Natural killer cell treated with Interleukin-12 subunit alpha and Interleukin-12 subunit beta and Interleukin-15 and Interleukin-18, amount 100 ng/mL, for 72 hours (primary cell): ENCODE data around the gene SLC35A2. TPM values are rescaled to one million over a fixed set of nuclear protein-coding genes. Genes with fewer than 3 reads are reported as not detected.

Source experiments
- ATAC-seq, 2 donors: fragments of 150-1000 bp; cut with Tn5 transposase in 1 of 2; sonication (Bioruptor Pico), chemical (Tn5 transposase) in 1 of 2; 2 replicates each; pipeline ENCODE4 v1.10.0; 2021
- DNase-seq: peaks from one replicate; pipeline ENCODE4 v3.0.0; 2022; ENCODE audit warnings: low spot score
- H3K27ac Mint-ChIP-seq, 2 donors: 1 replicate in 1 of 2; 2 replicates in 1 of 2; pipeline ENCODE4 v1.8.0; 2022; ENCODE audit warnings: mixed read lengths in 2 of 2, mild to moderate bottlenecking in 1 of 2, moderate library complexity in 1 of 2
- H3K27me3 Mint-ChIP-seq, 2 donors: 1 replicate in 1 of 2; 2 replicates in 1 of 2; pipeline ENCODE4 v1.8.0; 2022; ENCODE audit warnings: mixed read lengths in 2 of 2
- H3K36me3 Mint-ChIP-seq: one replicate; pipeline ENCODE4 v1.8.0; 2022; ENCODE audit warnings: mixed read lengths
- H3K4me1 Mint-ChIP-seq, 2 donors: 1 replicate in 1 of 2; 2 replicates in 1 of 2; pipeline ENCODE4 v1.8.0; 2022; ENCODE audit warnings: low read depth in 2 of 2, mixed read lengths in 2 of 2, mild to moderate bottlenecking in 1 of 2
- H3K4me3 Mint-ChIP-seq: one replicate; pipeline ENCODE4 v1.8.0; 2022; ENCODE audit warnings: mixed read lengths
- H3K9me3 Mint-ChIP-seq: 2 replicates; pipeline ENCODE4 v1.8.0; 2022; ENCODE audit warnings: mixed read lengths
- total RNA-seq, 2 donors: library from RNA; stranded (reverse); gene quantifications; one replicate each; pipeline ENCODE4 v1.2.3, GENCODE V29; 2022

SLC35A2 gene
- total RNA-seq, 2 donors from 2014 or later: 25.5 to 26.9 TPM

DNA sequence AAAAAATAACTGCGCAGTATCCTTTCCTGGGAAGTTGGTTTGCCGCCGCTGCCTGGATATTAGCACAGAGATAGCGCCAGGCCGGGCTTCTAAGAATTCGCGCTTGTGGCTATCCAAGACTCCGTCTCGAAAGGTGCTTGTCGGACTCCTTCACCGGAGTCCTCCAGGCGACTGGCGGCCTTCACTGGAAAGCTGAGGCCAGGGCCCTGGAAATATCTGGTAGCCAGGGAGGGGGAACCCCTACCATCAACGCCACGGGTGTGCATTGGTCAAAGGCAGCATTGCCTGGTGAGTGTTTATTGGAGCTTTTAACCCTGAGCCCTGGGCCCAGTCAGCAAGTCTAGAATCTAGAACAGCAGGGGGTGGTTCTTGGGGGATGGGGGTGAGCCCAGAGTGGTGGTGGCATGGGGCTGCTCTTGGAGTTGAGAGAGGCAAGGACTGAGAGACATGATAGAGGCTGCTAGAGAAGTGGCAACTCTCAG is 8.0 kb upstream of the SLC35A2 start:
- H3K9me3 Mint-ChIP-seq: no peaks in the 10 kb centered on the region
- peaks cover 25% of the 10 kb centered on the region for H3K36me3 Mint-ChIP-seq
- H3K27ac Mint-ChIP-seq: peak overlapping the region; percentile 86 to 93
- ATAC-seq (peak; percentile 28 to 29), DNase-seq (no peak)
- peaks cover 33 to 59% of the 10 kb centered on the region in 2 donors for H3K4me1 Mint-ChIP-seq
- no peaks in the 10 kb centered on the region for H3K27me3 Mint-ChIP-seq
- peak overlapping the region; percentile 100 for H3K4me3 Mint-ChIP-seq

DNA sequence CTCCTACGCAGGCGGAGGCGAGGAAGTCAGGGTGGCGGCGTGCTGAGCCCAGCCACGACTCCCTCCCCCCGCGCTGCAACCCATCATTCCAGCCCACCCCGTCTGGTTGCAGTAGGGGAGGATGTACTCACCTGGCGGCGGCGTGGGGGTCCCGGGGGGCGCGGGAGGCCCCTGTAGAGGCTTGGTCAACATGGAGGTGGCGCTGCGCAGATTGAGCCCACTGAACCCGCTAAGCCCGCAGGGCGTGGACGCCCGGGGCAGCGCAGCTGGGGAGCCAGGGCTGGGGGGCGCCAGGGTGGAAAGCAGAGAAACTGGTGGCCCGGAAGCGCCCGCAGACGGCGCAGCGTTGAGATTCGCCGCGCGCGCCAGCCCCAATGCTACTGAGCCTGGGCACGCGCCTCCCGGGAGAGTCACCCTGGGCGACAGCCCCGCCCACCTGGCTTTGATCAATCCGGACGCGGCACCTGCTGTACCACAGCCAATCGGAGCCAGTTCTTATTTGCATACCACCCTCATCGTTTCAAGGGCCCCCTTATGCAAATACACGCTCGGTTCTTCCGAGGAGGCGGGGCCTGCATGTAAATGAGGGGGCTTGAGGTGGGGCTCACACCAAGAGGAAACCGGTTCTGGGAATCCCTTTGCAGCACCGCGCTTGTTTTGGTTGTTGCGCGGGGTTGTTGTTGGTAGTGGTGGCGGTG is 7.3 kb upstream of the SLC35A2 start, which contains the start of gene PIM2:
Gene PIM2 (minus strand): TSS at position 382 of the 698 bp plus-strand sequence. CDS start 190 bp downstream, at position 192.
- H3K36me3 Mint-ChIP-seq: peaks cover 22% of the 10 kb centered on the region
- no peaks in the 10 kb centered on the region for H3K27me3 Mint-ChIP-seq
- peak within 1 kb of the TSS; percentile 100 for H3K4me3 Mint-ChIP-seq
- ATAC-seq (peak; percentile 89 to 91), DNase-seq (peak; percentile 95)
- H3K9me3 Mint-ChIP-seq: no peaks in the 10 kb centered on the region
- peaks cover 30 to 59% of the 10 kb centered on the region in 2 donors for H3K4me1 Mint-ChIP-seq
- peak within 1 kb of the TSS; percentile 86 to 93 for H3K27ac Mint-ChIP-seq

DNA sequence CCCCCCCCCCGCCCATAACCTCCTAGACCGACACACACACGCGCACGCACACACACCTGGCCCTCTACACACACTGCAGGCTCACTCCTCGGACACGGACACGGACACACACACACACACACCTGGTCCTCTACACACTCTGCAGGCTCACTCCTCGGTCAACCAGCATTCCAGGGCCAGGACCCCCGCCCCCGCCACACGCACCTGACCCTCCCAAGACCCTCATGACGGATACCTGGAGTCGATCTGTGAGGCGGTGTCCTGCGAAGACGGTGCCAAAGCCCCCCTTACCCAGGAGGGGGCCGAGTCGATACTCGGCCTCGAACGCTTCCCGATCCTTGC is 6.8 kb upstream of the SLC35A2 start:
- Mint-ChIP-seq H3K9me3 (no peaks in the 10 kb centered on the region), H3K4me1 (peaks cover 30 to 62% of the 10 kb centered on the region in 2 donors), H3K27ac (peak overlapping the region; percentile 86 to 93), H3K4me3 (peak overlapping the region; percentile 100), H3K27me3 (no peaks in the 10 kb centered on the region), H3K36me3 (peaks cover 22% of the 10 kb centered on the region)
- no peak for ATAC-seq
- DNase-seq: no peak

DNA sequence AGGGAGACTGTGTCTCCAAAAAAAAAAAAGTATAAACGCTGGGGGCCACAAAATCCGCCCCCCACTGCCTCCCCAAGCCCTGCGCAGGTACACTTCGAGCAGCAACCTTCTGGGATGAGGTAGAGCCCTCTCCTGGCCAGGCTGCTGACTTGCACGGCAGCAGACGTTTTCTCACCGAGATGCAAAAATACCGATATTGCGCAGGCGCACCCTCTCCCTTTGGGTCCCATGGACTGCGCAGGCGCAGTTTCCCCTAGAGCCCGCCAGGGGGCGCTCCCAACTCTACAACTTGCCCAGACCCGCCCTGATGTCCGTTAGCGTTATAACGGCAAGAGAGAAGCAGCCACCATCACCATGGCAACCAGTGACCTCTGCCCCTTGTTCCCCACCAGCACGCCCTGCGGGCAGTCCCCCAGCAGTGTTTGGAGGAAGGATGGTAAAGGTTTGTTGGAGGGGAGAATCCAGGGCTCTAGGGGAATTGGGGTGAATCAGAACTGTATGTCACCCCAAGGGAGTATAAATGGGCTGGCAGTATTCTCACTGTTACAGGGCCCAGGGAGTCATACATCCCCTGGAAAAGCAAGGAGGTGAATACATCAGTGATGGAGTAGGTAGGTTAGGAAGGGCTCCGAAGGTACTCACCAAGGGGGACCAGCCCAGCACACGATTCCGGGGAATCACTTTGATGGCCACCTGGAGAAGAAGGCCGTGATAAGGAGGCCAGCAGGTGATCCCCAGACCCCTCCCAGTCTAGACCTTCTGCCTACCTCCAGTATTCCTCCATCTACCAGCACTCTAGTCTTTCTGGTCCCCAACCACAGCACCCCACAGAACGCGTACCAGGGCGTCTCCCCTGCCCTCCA is 5.9 kb upstream of the SLC35A2 start:
- Mint-ChIP-seq H3K4me1 (peaks cover 33 to 62% of the 10 kb centered on the region in 2 donors), H3K36me3 (peaks cover 25% of the 10 kb centered on the region), H3K9me3 (no peaks in the 10 kb centered on the region), H3K4me3 (peak overlapping the region; percentile 100), H3K27ac (peak overlapping the region; percentile 86 to 93), H3K27me3 (no peaks in the 10 kb centered on the region)
- ATAC-seq (peak; percentile 61 to 70), DNase-seq (peak; percentile 92)

DNA sequence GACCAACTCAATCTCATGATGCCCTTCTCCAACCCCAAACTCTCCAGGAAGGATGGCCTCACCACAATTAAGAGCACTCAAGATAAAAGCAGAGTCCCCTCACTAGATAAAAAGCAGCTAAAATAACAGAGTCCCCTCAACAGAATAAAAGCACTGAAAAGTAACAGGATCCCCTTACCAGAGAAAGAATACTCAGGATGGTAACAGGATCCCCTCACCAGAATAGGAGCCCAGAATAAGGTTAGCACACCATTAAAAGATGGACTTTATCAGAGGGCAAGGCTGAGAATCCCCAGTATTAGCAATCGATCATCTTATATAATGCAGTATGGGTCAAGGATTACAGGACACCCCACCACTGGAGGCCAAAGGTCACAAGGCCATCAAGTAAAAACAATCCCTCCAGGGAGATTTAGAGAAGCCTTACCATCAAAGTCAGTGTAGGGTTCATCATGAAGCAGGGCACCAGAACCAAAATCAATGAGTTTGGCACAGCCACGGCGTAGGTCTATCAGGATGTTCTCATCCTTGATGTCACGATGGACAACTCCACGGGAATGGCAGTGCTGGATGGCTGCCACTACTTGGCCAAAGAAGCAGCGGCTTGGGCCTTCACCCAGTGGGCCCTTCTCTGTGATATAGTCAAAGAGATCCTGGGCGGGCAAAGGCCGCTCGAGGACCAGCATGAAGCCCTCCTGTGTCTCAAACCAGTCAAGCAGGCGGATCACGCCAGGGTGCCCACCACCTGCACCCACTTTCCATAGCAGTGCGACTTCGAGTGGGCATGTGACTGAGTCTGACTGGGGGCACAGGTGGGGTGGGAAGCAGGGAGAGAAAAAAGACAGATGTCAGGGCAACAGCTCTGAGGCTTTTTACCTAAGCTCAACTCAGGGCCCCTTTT is 3.4 kb upstream of the SLC35A2 start:
- peak overlapping the region; percentile 100 for H3K4me3 Mint-ChIP-seq
- H3K27me3 Mint-ChIP-seq: peaks cover 0 to 7% of the 10 kb centered on the region in 2 donors
- peak overlapping the region; percentile 56 to 87 for H3K27ac Mint-ChIP-seq
- peaks cover 44 to 66% of the 10 kb centered on the region in 2 donors for H3K4me1 Mint-ChIP-seq
- ATAC-seq (no peak), DNase-seq (no peak)
- H3K36me3 Mint-ChIP-seq: peaks cover 32% of the 10 kb centered on the region
- H3K9me3 Mint-ChIP-seq: no peaks in the 10 kb centered on the region

DNA sequence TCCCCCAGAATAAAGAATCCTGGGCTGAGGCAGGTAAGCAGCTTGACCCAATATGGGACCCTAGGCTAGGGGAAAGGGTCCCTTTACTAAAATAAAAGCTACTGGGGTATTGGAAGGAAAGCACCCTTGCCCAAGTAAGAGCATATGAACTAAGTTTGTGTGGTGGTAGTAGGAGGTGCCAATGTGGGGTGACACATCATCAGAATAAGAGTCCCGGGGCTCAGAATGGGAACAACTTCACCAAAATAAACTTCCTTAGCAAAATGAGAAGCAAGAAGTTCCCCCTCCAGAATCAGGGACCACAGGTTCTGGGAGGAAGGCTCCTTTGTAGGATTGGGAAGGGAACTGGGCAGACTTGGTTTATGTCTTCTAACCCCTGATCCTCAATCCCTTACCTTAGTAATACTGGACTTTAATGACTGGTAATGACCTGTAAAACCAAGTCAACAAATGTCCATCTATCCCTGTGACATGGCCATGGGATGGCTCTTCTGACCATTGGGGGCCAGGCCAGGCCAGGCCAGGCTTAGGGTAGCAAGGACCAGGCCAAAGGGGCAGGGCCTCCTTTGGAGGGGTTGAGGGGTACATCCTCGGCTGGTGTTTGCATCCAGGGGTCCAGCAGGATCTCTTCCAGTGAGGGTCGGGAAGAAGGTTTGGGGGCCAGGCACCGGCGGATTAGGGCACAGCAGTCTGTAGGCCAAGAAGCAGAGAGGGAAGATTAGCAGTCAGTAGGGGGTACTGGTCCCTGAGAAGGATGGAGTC is 2.3 kb upstream of the SLC35A2 start:
- peaks cover 38 to 59% of the 10 kb centered on the region in 2 donors for H3K4me1 Mint-ChIP-seq
- ATAC-seq: no peak
- H3K27ac Mint-ChIP-seq: peak overlapping the region; percentile 56 to 87
- no peaks in the 10 kb centered on the region for H3K9me3 Mint-ChIP-seq
- H3K36me3 Mint-ChIP-seq: peaks cover 32% of the 10 kb centered on the region
- H3K27me3 Mint-ChIP-seq: peaks cover 0 to 7% of the 10 kb centered on the region in 2 donors
- no peak for DNase-seq
- H3K4me3 Mint-ChIP-seq: peak overlapping the region; percentile 100

DNA sequence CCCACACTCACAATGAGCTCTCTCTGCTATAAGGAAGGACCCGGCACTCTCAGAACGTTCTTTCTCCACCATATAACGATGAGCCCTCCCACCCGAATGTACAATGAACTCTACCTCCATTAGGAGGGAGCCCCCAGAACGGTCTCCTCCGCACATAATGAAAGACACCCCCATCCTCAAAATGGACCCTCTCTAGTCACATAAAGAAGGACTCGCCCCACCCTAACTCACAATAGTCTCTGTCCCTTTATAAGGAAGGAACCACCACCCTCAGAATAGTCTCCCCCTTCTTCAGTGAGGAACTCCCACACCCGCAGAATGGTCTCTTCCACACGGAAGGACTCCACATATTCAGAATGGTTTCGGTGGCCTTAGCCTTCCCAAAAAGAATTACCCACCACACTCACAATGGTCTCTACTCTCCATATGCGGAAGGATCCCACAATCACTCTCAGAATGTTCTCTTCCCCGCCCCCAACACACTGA is 477 bp downstream of the SLC35A2 start:
- peak; percentile 0 to 14 for ATAC-seq
- Mint-ChIP-seq H3K27me3 (peaks cover 0 to 10% of the 10 kb centered on the region in 2 donors), H3K27ac (peak overlapping the region; percentile 87 to 92), H3K4me3 (peak overlapping the region; percentile 100), H3K36me3 (peaks cover 18% of the 10 kb centered on the region), H3K4me1 (peaks cover 38 to 54% of the 10 kb centered on the region in 2 donors), H3K9me3 (no peaks in the 10 kb centered on the region)
- DNase-seq: no peak

DNA sequence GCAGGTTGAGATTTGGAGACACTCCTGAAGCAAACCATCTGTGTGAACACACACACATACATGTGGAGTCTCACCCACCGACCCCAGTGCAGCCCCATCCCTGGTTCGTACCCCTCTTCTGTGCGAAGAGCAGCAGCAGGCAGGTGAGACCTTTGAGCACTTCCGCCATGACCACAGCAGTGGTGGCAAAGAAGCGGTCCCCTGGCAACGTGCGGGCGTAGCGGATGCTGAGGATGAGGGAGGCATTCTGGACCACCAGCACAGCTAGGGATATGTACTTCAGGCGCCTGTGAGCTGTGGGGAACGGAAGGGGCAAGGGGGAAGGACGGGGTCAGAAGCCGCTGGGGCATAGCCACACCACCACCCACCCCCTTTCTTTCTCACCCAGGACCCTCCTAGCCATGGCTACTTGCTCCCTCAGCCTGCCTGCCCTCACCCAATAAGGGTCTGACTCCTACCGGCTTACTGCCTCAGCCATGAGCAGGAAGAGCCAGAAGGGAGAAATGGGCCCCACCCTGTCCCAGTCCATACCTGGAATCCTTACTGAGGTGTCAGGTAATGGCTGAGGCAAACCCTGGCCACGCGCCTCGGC is 1.6 kb downstream of the SLC35A2 start:
- no peaks in the 10 kb centered on the region for H3K9me3 Mint-ChIP-seq
- peaks cover 30 to 45% of the 10 kb centered on the region in 2 donors for H3K4me1 Mint-ChIP-seq
- H3K36me3 Mint-ChIP-seq: peaks cover 15% of the 10 kb centered on the region
- DNase-seq: no peak
- H3K4me3 Mint-ChIP-seq: no peak overlapping the region
- peaks cover 0 to 10% of the 10 kb centered on the region in 2 donors for H3K27me3 Mint-ChIP-seq
- no peak for ATAC-seq
- H3K27ac Mint-ChIP-seq: no peak overlapping the region

DNA sequence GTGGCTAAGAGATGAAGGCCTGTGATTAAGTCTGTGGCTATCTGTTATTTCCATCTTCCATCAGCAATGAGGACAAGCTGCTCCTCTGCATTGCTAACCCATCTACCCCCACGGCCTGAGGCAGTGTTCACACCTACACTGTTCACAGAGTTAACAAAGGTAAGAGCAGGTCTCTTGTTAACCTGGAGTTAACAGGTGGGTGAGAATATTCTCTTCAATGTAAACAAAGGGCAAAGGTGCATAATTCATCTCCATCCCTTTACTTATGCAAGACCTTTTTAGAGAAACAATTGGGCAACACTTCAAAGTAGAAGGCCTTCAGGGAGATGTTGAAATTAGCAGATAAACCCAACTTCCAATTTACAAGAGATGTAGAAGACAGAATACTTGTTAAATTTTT is 2.8 kb downstream of the SLC35A2 start:
- Mint-ChIP-seq H3K4me3 (peak overlapping the region; percentile 39), H3K36me3 (peaks cover 11% of the 10 kb centered on the region), H3K27ac (peak overlapping the region; percentile 51 to 82), H3K27me3 (peaks cover 0 to 10% of the 10 kb centered on the region in 2 donors), H3K9me3 (no peaks in the 10 kb centered on the region), H3K4me1 (peaks cover 24 to 38% of the 10 kb centered on the region in 2 donors)
- DNase-seq (no peak), ATAC-seq (no peak)

DNA sequence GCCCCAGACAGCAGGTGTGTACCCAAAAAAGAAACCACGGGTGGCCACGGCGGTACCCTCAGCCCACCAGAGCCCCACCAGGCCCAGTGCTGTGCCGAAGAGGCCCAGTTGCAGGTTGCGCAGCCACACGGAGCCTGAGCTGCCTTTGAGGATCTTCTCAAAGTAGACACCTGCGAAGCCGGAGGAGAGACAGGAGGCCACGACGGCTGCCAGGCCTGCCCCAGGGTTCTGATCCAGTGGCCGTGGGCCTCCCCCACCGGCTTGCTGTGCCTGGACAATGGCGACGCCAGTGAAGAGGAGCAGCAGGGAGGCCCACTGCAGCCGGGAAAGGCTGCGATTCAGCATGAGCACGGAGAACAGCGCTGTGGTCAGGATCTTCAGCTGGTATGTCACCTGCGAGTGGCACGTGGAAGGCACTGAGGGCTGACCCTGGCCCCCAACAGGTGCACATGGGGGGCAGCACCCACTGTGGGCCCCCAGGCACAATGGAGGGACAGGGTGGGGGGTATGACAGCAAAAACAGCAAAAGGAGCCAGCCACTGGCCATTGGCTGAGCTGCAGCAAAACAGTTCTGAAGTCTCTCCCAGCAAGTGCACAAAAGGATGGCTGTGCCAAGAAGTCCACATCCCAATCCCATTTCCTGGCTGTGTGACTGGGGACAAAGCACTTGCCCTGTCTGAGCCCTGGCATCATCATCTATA is 6.2 kb downstream of the SLC35A2 start:
- H3K4me1 Mint-ChIP-seq: peaks cover 0 to 23% of the 10 kb centered on the region in 2 donors
- DNase-seq (no peak), ATAC-seq (no peak)
- no peaks in the 10 kb centered on the region for H3K9me3 Mint-ChIP-seq
- peaks cover 0 to 4% of the 10 kb centered on the region in 2 donors for H3K27me3 Mint-ChIP-seq
- no peak overlapping the region for H3K4me3 Mint-ChIP-seq
- peak overlapping the region in 1 of 2 donors; percentile 25 for H3K27ac Mint-ChIP-seq
- peaks cover 4% of the 10 kb centered on the region for H3K36me3 Mint-ChIP-seq

DNA sequence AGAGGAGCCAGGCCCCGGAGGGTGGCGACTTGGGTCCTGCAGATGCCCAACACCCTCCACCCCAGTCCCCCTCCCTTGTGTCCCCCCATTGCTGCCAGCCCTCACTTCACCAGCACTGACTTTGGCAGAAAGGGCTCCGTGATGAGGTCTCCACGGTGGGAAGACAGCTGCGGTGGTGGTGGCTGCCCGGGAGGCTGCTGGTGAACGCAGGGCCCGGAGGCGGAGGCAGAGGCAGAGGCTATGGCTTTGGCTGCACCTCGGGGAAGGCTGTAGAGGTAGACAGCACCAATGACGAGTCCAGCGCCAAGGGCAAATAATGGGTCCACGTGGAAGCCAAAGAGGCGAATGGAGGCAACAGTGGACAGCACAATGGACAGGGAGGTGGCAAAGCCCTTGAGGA is 6.8 kb downstream of the SLC35A2 start:
- ATAC-seq: peak in 1 of 2 donors; percentile 1
- peaks cover 0 to 4% of the 10 kb centered on the region in 2 donors for H3K27me3 Mint-ChIP-seq

More for the DNA sequence above, 6.8 kb downstream of the SLC35A2 start:
- H3K9me3 Mint-ChIP-seq: no peaks in the 10 kb centered on the region
- H3K4me1 Mint-ChIP-seq: peaks cover 0 to 23% of the 10 kb centered on the region in 2 donors
- H3K36me3 Mint-ChIP-seq: peaks cover 4% of the 10 kb centered on the region
- H3K27ac Mint-ChIP-seq: peak overlapping the region in 1 of 2 donors; percentile 25
- no peak overlapping the region for H3K4me3 Mint-ChIP-seq
- DNase-seq: no peak
